ENCODE results near the gene CCDC170. TPM values are rescaled to one million over a fixed set of nuclear protein-coding genes. Genes with fewer than 3 reads are reported as not detected.

The CCDC170 gene
- total and polyA plus RNA-seq, 9 donors = 3.8 to 19.8 (median 8.9) TPM

DNA sequence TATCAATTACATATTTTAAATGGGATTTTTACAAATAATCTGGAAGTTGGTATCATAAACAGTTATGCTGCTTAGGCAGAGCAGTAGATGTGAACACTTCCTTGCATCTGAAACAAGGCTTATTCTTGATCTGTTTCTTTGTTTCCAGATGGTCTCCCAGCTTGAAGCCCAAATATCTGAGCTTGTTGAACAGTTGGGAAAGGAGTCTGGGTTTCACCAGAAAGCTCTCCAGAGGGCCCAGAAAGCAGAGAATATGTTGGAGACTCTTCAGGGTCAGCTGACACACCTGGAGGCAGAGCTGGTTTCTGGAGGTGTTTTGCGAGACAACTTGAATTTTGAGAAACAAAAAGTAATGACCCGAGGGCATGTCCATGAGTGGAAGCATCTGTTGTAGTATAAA is 91.9 kb downstream of the CCDC170 start:
- Histone ChIP-seq H3K4me1 (ENCODE audit: insufficient read depth) (no peaks in the 10 kb centered on the region), H3K27me3 (no peaks in the 10 kb centered on the region), H3K9me3 (no peaks in the 10 kb centered on the region), H3K4me3 (no peak overlapping the region), H3K27ac (no peak overlapping the region), H3K36me3 (no peaks in the 10 kb centered on the region)
- WGBS, 3 donors = 86 to 90% (median 87%) methylated on average over 2 of the region's 2 CpGs
- no peak for DNase-seq
- intact Hi-C loops (cut with DNase I) = no loop called here
- TF ChIP-seq, protein P1, sequence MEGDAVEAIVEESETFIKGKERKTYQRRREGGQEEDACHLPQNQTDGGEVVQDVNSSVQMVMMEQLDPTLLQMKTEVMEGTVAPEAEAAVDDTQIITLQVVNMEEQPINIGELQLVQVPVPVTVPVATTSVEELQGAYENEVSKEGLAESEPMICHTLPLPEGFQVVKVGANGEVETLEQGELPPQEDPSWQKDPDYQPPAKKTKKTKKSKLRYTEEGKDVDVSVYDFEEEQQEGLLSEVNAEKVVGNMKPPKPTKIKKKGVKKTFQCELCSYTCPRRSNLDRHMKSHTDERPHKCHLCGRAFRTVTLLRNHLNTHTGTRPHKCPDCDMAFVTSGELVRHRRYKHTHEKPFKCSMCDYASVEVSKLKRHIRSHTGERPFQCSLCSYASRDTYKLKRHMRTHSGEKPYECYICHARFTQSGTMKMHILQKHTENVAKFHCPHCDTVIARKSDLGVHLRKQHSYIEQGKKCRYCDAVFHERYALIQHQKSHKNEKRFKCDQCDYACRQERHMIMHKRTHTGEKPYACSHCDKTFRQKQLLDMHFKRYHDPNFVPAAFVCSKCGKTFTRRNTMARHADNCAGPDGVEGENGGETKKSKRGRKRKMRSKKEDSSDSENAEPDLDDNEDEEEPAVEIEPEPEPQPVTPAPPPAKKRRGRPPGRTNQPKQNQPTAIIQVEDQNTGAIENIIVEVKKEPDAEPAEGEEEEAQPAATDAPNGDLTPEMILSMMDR (IDR thresholded peaks at IDR 0.05) = no peak
- no peak for TF ChIP-seq POLR2A (IDR thresholded peaks at IDR 0.05)
- no peak for TF ChIP-seq EP300 (IDR thresholded peaks at IDR 0.05)

DNA sequence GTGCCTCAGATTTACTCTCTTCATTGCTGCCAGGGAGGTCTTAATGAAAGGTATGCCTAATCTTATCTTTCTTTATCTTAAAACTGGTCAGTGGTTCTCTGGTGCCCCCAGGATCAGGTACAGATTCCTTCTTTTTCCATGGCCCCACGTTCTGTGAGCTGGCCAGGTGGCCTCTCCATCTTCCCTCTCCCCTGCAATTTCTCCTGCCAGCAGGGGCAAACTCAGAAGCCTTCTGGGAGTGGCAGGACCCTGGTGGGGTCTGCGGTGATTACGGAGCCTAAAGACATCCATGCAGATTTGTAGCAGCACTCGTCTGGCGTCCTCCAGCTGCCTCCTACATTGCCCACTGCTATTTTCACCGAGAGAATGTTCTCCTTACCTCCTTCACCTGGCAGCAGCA is 95.8 kb downstream of the CCDC170 start:
- no peak for DNase-seq
- intact Hi-C loops (cut with DNase I) = no loop called here
- Histone ChIP-seq H3K36me3 (no peaks in the 10 kb centered on the region), H3K27me3 (no peaks in the 10 kb centered on the region), H3K9me3 (peaks cover 0 to 4% of the 10 kb centered on the region in 2 donors), H3K4me1 (ENCODE audit: insufficient read depth) (no peaks in the 10 kb centered on the region), H3K27ac (no peak overlapping the region), H3K4me3 (no peak overlapping the region)
- WGBS, 3 donors = 77 to 87% (median 79%) methylated on average over 6 of the region's 6 CpGs
- no peak for TF ChIP-seq POLR2A (IDR thresholded peaks at IDR 0.05)
- no peak for TF ChIP-seq EP300 (IDR thresholded peaks at IDR 0.05)
- TF ChIP-seq, protein P1 (IDR thresholded peaks at IDR 0.05) = no peak

DNA sequence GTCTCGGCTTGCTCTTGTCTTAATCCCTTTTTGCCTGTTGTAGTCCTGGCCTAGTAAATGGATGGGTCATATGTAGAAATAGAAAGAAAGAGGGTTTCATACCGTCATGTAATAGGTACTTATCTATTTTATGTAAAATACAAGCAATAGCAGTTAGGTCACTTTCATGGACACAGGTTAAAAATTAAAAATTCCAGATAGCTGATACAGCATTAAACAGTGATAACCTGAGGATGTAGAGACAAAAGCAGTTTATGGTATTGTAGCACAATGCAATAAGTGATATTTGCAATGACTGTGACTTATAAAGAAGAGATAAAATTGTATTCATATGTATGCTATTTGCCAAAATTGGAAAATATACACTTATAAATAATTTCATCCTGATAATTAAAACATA is 96.9 kb downstream of the CCDC170 start:
- TF ChIP-seq EP300 (IDR thresholded peaks at IDR 0.05) = no peak
- TF ChIP-seq, protein P1 (IDR thresholded peaks at IDR 0.05) = no peak
- no peak for TF ChIP-seq POLR2A (IDR thresholded peaks at IDR 0.05)
- peaks cover 0 to 4% of the 10 kb centered on the region in 2 donors for H3K9me3 ChIP-seq
- H3K27me3 ChIP-seq = no peaks in the 10 kb centered on the region
- 73 to 94% (median 93%) methylated on average over 2 of the region's 2 CpGs for WGBS, 3 donors
- no peak overlapping the region for H3K4me3 ChIP-seq
- no peaks in the 10 kb centered on the region for H3K4me1 ChIP-seq (ENCODE audit: insufficient read depth)
- intact Hi-C loops (cut with DNase I) = no loop called here
- H3K27ac ChIP-seq = no peak overlapping the region
- no peaks in the 10 kb centered on the region for H3K36me3 ChIP-seq
- no peak for DNase-seq

DNA sequence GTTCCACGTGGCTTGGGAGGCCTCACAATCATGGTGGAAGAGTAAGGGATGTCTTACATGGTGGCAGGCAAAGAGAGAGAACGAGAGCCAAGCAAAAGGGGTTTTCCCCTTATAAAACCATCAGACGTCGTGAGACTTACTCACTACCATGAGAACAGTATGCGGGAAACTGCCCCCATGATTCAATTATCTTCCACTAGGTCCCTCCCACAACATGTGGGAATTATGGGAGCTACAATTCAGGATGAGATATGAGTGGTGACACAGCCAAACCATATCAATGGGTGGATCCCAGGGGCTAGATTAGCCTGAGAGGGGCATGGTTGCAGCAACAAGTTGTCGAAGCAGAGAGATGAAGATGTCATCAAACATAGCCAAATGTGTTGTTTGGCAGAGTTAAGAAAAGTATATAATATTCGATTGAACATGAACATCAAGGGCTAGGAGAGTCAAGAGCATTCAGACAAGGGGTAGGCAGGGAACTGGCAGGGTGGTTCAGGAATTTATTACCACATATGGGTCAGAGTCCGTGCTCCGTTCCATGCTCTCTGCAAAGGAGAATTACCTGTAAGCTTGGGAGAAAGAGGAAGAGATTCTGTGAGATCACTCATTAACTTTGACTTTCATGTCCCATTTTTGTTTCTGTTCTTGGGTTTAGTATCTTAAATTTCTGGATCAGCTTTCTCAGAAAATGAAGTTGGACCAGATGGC is 98.8 kb downstream of the CCDC170 start:
- H3K4me3 ChIP-seq = no peak overlapping the region
- intact Hi-C loops (cut with DNase I) = no loop called here
- H3K36me3 ChIP-seq = no peaks in the 10 kb centered on the region
- no peak for DNase-seq
- no peaks in the 10 kb centered on the region for H3K4me1 ChIP-seq (ENCODE audit: insufficient read depth)
- peaks cover 0 to 4% of the 10 kb centered on the region in 2 donors for H3K9me3 ChIP-seq
- 83 to 89% (median 86%) methylated on average over 9 of the region's 9 CpGs for WGBS, 3 donors
- no peaks in the 10 kb centered on the region for H3K27me3 ChIP-seq
- TF ChIP-seq, protein P1 (IDR thresholded peaks at IDR 0.05) = no peak
- TF ChIP-seq EP300 (IDR thresholded peaks at IDR 0.05) = no peak
- TF ChIP-seq POLR2A (IDR thresholded peaks at IDR 0.05) = no peak
- no peak overlapping the region for H3K27ac ChIP-seq
